SK-N-SH (cell line): ENCODE data around the gene ATP5F1D. TPM values are rescaled to one million over a fixed set of nuclear protein-coding genes. Genes with fewer than 3 reads are reported as not detected.
A peak's percentile ranks its signal among the peaks of the same experiment; 100 is the strongest.

Experiments used
- CTCF ChIA-PET: fragments of 300-600, 350-600 bp; formaldehyde crosslinking; extraction: SDS; loops from one replicate; lab custom pipeline; 2021; lab: Yijun Ruan, JAX
- POLR2A ChIA-PET: fragments of 350-600 bp; sonication (Branson Sonifier 250); formaldehyde crosslinking; extraction: SDS; loops from one replicate; lab custom pipeline; 2020; ENCODE audit warnings: antibody characterized with exemption, inconsistent platforms; lab: Yijun Ruan, JAX
- DNase-seq: peaks from one replicate; pipeline ENCODE4 v3.0.0; 2012
- H2AFZ ChIP-seq: fragments of 200-600 bp; sonication (generic); 2 replicates; pipeline ENCODE4 v1.8.1; 2016; ENCODE audit warnings: antibody characterized with exemption, mild to moderate bottlenecking, low read depth
- H3F3A ChIP-seq: fragments of 200-600 bp; sonication (generic); replicated peaks from 2 replicates; pipeline ENCODE3; 2016; ENCODE audit warnings: antibody characterized with exemption, mild to moderate bottlenecking; ENCODE audit not compliant: insufficient read depth
- H3K27ac ChIP-seq, 2 experiments: fragments of 200-500 bp in 1 of 2; fragments of 200-600 bp in 1 of 2; sonication (Bioruptor generic) in 1 of 2; sonication (generic), shearing (Covaris generic) in 1 of 2; 2 replicates each; pipeline versions ENCODE4 v1.5.1 to v1.6.1; 2014 to 2016; ENCODE audit warnings: low read depth in 2 of 2, inconsistent platforms in 1 of 2, low read length in 1 of 2, mild to moderate bottlenecking in 1 of 2, mixed read lengths in 1 of 2
- H3K27me3 ChIP-seq: fragments of 200-600 bp; sonication (generic), shearing (Covaris generic); 2 replicates; pipeline ENCODE4 v1.6.1; 2016; ENCODE audit warnings: mixed run types; ENCODE audit not compliant: insufficient read depth
- H3K36me3 ChIP-seq, 2 experiments: fragments of 200-500 bp in 1 of 2; fragments of 200-600 bp in 1 of 2; sonication (Bioruptor generic) in 1 of 2; sonication (generic) in 1 of 2; replicated peaks in 1 of 2; 2 replicates each; pipeline versions ENCODE3 to v1.5.1; 2014 to 2016; ENCODE audit warnings: low read length in 1 of 2, mild to moderate bottlenecking in 1 of 2; ENCODE audit not compliant: insufficient read depth in 2 of 2, control insufficient read depth in 1 of 2
- H3K4me1 ChIP-seq, 2 experiments: fragments of 200-500 bp in 1 of 2; fragments of 200-600 bp in 1 of 2; sonication (Bioruptor generic) in 1 of 2; sonication (generic), shearing (Covaris generic) in 1 of 2; 2 replicates each; pipeline versions ENCODE4 v1.5.1 to v1.6.1; 2014 to 2016; ENCODE audit warnings: low read depth in 1 of 2, low read length in 1 of 2, mixed run types in 1 of 2; ENCODE audit not compliant: insufficient read depth in 2 of 2, control insufficient read depth in 1 of 2
- H3K4me2 ChIP-seq: fragments of 200-600 bp; sonication (generic), shearing (Covaris generic); 2 replicates; pipeline ENCODE4 v1.6.1; 2017; ENCODE audit warnings: mixed run types
- H3K4me3 ChIP-seq, 2 experiments: fragments of 200-500 bp in 1 of 2; fragments of 200-600 bp in 1 of 2; sonication (Bioruptor generic) in 1 of 2; sonication (generic), shearing (Covaris generic) in 1 of 2; 2 replicates each; pipeline versions ENCODE4 v1.5.1 to v1.8.1; 2014 to 2016; ENCODE audit warnings: low read depth in 2 of 2, inconsistent platforms in 1 of 2, low read length in 1 of 2, mild to moderate bottlenecking in 1 of 2, mixed read lengths in 1 of 2, moderate library complexity in 1 of 2
- H3K79me2 ChIP-seq: fragments of 200-600 bp; sonication (generic); 2 replicates; pipeline ENCODE4 v1.8.1; 2017; ENCODE audit warnings: mild to moderate bottlenecking; ENCODE audit not compliant: insufficient read depth
- H3K9ac ChIP-seq: fragments of 200-600 bp; sonication (generic); 2 replicates; pipeline ENCODE4 v1.6.1; 2017; ENCODE audit warnings: mixed run types
- H3K9me2 ChIP-seq: fragments of 200-600 bp; sonication (generic); 2 replicates; pipeline ENCODE4 v1.6.1; 2017; ENCODE audit warnings: mixed run types
- H3K9me3 ChIP-seq: fragments of 200-600 bp; sonication (generic); 2 replicates; pipeline ENCODE4 v1.6.1; 2017; ENCODE audit warnings: mixed run types, mild to moderate bottlenecking, moderate library complexity
- H4K20me1 ChIP-seq: fragments of 200-600 bp; sonication (generic); 2 replicates; pipeline ENCODE4 v1.6.1; 2017; ENCODE audit warnings: mild to moderate bottlenecking, mixed run types; ENCODE audit not compliant: insufficient read depth
- CHD2 ChIP-seq: fragments of 150-350 bp; IDR thresholded peaks from 2 replicates; pipeline ENCODE4 v1.6.1; 2018; ENCODE audit warnings: low read length; ENCODE audit not compliant: partially characterized antibody
- CTCF ChIP-seq: fragments of 200-600 bp; sonication (generic); IDR thresholded peaks from 2 replicates; pipeline ENCODE4 v1.6.1; 2017; ENCODE audit warnings: antibody characterized with exemption, mild to moderate bottlenecking, moderate library complexity
- EP300 ChIP-seq, 2 experiments: IDR thresholded peaks; 2 replicates each; pipeline versions ENCODE4 v1.4.0 to v1.6.1; 2012; ENCODE audit warnings: borderline replicate concordance in 1 of 2, low read depth in 1 of 2, low read length in 1 of 2
- FOSL2 ChIP-seq: IDR thresholded peaks from 2 replicates; pipeline ENCODE4 v1.4.0; 2012; ENCODE audit warnings: low read depth, mild to moderate bottlenecking, moderate library complexity, borderline replicate concordance
- FOXM1 ChIP-seq: IDR thresholded peaks from 2 replicates; pipeline ENCODE4 v1.4.0; 2012; ENCODE audit warnings: low read depth, mild to moderate bottlenecking
- GABPA ChIP-seq: IDR thresholded peaks from 2 replicates; pipeline ENCODE4 v1.4.0; 2012; ENCODE audit warnings: low read depth, mild to moderate bottlenecking
- GATA2 ChIP-seq: sonication (generic); formaldehyde crosslinking; IDR thresholded peaks from 2 replicates; pipeline ENCODE4 v1.5.0; 2020; ENCODE audit warnings: mild to moderate bottlenecking, missing genetic modification reagents
- IRF3 ChIP-seq: fragments of 150-350 bp; IDR thresholded peaks from 2 replicates; pipeline ENCODE4 v1.6.1; 2016; ENCODE audit warnings: mild to moderate bottlenecking, low read depth, low read length
- JUND ChIP-seq: IDR thresholded peaks from 2 replicates; pipeline ENCODE4 v1.4.0; 2012
- MEF2A ChIP-seq: IDR thresholded peaks from 2 replicates; pipeline ENCODE4 v1.4.0; 2012; ENCODE audit warnings: low read depth, borderline replicate concordance
- NRF1 ChIP-seq: IDR thresholded peaks from 2 replicates; pipeline ENCODE4 v1.6.1; 2012; ENCODE audit warnings: low read depth, mild to moderate bottlenecking, low read length
- POLR2AphosphoS5 ChIP-seq: IDR thresholded peaks from 2 replicates; pipeline ENCODE4 v1.6.1; 2012; ENCODE audit warnings: low read depth, low read length
- RCOR1 ChIP-seq: fragments of 150-350 bp; IDR thresholded peaks from 2 replicates; pipeline ENCODE4 v1.6.1; 2017; ENCODE audit warnings: antibody characterized with exemption, low read length
- RFX5 ChIP-seq: IDR thresholded peaks from 2 replicates; pipeline ENCODE4 v1.6.1; 2012; ENCODE audit warnings: mild to moderate bottlenecking, improper control_type of control experiment, low read length
- RXRA ChIP-seq: IDR thresholded peaks from 2 replicates; pipeline ENCODE4 v1.4.0; 2012; ENCODE audit warnings: low read depth, mild to moderate bottlenecking, borderline replicate concordance
- TCF12 ChIP-seq: IDR thresholded peaks from 2 replicates; pipeline ENCODE4 v1.4.0; 2012
- YY1 ChIP-seq: IDR thresholded peaks from 2 replicates; pipeline ENCODE4 v1.4.0; 2012; ENCODE audit warnings: low read depth, mild to moderate bottlenecking
- WGBS: methylation state at CpG from one replicate; pipeline ENCODE4 v1.1.6; 2017; ENCODE audit warnings: low lambda C conversion rate; 5-methylcytosine and 5-hydroxymethylcytosine counted together
- polyA plus RNA-seq, 3 experiments: library from polyadenylated mRNA; depleted of rRNA; stranded (reverse); fragments of >200 nt; gene quantifications; 2 replicates each; pipeline ENCODE4 v1.2.3, GENCODE V29; 2012

ATP5F1D gene
- polyA plus RNA-seq, 1 of the 3 experiments (the other 2 are of a cell fraction) = 226 TPM

- Histone ChIP-seq H3K4me1 (peaks cover 46 to 60% of the 10 kb centered on the region in 2 experiments), H3K4me2 (no peak overlapping the region), H2AFZ (no peak overlapping the region), H3K9me3 (no peaks in the 10 kb centered on the region), H3K36me3 (peaks cover 41 to 53% of the 10 kb centered on the region in 2 experiments), H3K4me3 (no peak overlapping the region), H3K27ac (peak overlapping the region in 1 of 2 experiments; percentile 99; a peak in 2 of 4 replicates)
- TF ChIP-seq GATA2 (CRISPR knock-in tag) (no peak), YY1 (no peak), CHD2 (no peak), FOSL2 (no peak), NRF1 (no peak), JUND (no peak), CTCF (no peak), MEF2A (no peak), IRF3 (no peak), RCOR1 (no peak), EP300 (IDR thresholded peaks at IDR 0.05; ENCODE audit: borderline replicate concordance in 1 of 2, low read depth in 1 of 2, low read length in 1 of 2) (no peak), GABPA (no peak), FOXM1 (no peak), RXRA (no peak), TCF12 (no peak), POLR2AphosphoS5 (no peak), RFX5 (no peak)
- TF ChIP-seq, all 33 proteins: peak for 0
- Histone ChIP-seq H3K9ac (no peak overlapping the region), H3K79me2 (peaks cover 70% of the 10 kb centered on the region), H3K9me2 (no peaks in the 10 kb centered on the region), H4K20me1 (peaks cover 56% of the 10 kb centered on the region), H3K27me3 (no peaks in the 10 kb centered on the region), H3F3A (peaks cover 71% of the 10 kb centered on the region)
- no peak for DNase-seq
- CTCF ChIA-PET = interaction anchor here (7.8 to 18.6 kb wide), 2 partner anchors 9 to 14 kb away, joined by 99 to 594 read pairs; partner anchors contain the start of gene ATP5F1D
- 93% methylated on average over 34 of the region's 46 CpGs for WGBS
- POLR2A ChIA-PET = interaction anchor here (2.1 to 4.8 kb wide), 2 partner anchors 12 kb away, joined by 13 to 34 read pairs; partner anchors contain the start of gene CIRBP
Measured at GRCh38 chr19:1256646-1257474, 15.3 kb downstream of the ATP5F1D start.
